ENCODE measurements around the gene ANKRD24.

DNA sequence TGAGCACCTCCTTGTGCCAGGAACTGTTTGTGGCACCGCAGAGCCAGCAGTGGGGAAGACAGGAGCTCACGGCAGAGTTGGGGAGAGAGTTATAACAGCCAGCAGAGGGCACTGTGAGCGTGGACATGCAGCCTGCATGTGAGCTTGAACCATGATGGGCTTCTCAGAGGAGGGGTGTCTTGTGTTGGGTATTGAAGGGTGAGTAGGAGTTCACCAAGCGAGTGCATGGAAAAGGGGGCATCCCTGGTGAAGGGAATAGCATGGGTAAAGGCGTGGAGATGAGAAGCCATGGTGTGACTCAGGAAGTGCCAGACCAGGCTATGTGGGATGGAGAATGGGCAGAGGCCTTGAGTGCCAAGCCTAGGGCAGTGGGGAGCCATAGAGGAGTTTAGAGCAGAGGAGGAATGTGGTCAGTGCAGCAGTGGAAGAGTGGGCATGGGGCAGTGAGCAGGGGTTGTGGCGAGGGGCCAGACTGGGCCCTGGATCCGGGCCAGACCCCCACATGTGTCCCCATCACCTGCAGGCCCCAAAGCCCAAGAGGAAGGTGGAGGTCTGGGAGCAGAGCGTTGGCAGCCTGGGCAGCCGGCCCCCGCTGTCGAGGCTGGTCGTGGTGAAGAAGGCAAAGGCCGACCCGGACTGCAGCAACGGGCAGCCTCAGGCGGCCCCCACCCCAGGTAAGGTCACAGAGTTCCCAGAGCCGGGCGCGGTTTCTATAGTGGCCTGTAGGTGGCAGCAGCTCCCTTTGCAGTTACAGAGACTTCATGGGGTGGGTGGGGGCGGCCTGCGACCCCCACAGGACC is 84.8 kb downstream of the ANKRD24 start:
- TF ChIP-seq GLIS2 (tag by site-specific recombination; IDR thresholded peaks at IDR 0.05), result peak; percentile 79; the same call in 1 of the 2 replicates
- peak; percentile 99 for TF ChIP-seq ZNF654 (tag by site-specific recombination; IDR thresholded peaks at IDR 0.05; ENCODE audit: low read depth)
- TF ChIP-seq GLIS1 (tag by site-specific recombination; IDR thresholded peaks at IDR 0.05), result peak; percentile 22; the same call in 1 of the 2 replicates
- peak; percentile 5; the same call in 1 of the 2 replicates for TF ChIP-seq KLF1 (tag by site-specific recombination; IDR thresholded peaks at IDR 0.05)
- TF ChIP-seq, protein P1, sequence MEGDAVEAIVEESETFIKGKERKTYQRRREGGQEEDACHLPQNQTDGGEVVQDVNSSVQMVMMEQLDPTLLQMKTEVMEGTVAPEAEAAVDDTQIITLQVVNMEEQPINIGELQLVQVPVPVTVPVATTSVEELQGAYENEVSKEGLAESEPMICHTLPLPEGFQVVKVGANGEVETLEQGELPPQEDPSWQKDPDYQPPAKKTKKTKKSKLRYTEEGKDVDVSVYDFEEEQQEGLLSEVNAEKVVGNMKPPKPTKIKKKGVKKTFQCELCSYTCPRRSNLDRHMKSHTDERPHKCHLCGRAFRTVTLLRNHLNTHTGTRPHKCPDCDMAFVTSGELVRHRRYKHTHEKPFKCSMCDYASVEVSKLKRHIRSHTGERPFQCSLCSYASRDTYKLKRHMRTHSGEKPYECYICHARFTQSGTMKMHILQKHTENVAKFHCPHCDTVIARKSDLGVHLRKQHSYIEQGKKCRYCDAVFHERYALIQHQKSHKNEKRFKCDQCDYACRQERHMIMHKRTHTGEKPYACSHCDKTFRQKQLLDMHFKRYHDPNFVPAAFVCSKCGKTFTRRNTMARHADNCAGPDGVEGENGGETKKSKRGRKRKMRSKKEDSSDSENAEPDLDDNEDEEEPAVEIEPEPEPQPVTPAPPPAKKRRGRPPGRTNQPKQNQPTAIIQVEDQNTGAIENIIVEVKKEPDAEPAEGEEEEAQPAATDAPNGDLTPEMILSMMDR (tag by site-specific recombination; IDR thresholded peaks at IDR 0.05), result peak; percentile 91
